GM19193 (cell line): Measurements from ENCODE around the gene NPAS3.

ENCODE experiments used
- POLR2A ChIP-seq: IDR thresholded peaks from 4 replicates; pipeline ENCODE4 v1.6.1; 2011; ENCODE audit not compliant: insufficient read depth, insufficient read length; ENCODE audit errors: extremely low read depth

NPAS3 gene

GRCh38 chr14:33570694-33571310 is 632.1 kb downstream of the NPAS3 start:
- TF ChIP-seq POLR2A, result no peak

- no peak for TF ChIP-seq POLR2A
Observed at GRCh38 chr14:33573301-33573880, 634.7 kb downstream of the NPAS3 start.

GRCh38 chr14:33576014-33576413 is 637.3 kb downstream of the NPAS3 start:
- no peak for TF ChIP-seq POLR2A

- no peak for TF ChIP-seq POLR2A
Observed at GRCh38 chr14:33578461-33579216, 640.0 kb downstream of the NPAS3 start.

- no peak for TF ChIP-seq POLR2A
Observed at GRCh38 chr14:33580231-33580749, 641.6 kb downstream of the NPAS3 start.

GRCh38 chr14:33580841-33581240 is 642.2 kb downstream of the NPAS3 start:
- TF ChIP-seq POLR2A, result no peak

- TF ChIP-seq POLR2A, result no peak
Observed at GRCh38 chr14:33584697-33585096, 646.0 kb downstream of the NPAS3 start.

- TF ChIP-seq POLR2A, result no peak
Observed at GRCh38 chr14:33586806-33587205, 648.1 kb downstream of the NPAS3 start.

GRCh38 chr14:33587791-33588190 is 649.1 kb downstream of the NPAS3 start:
- TF ChIP-seq POLR2A, result no peak

GRCh38 chr14:33588771-33589170 is 650.1 kb downstream of the NPAS3 start:
- no peak for TF ChIP-seq POLR2A

- TF ChIP-seq POLR2A, result no peak
Observed at GRCh38 chr14:33589334-33589733, 650.7 kb downstream of the NPAS3 start.

- TF ChIP-seq POLR2A, result no peak
Observed at GRCh38 chr14:33590891-33591630, 652.4 kb downstream of the NPAS3 start.

GRCh38 chr14:33592297-33592696 is 653.6 kb downstream of the NPAS3 start:
- no peak for TF ChIP-seq POLR2A

GRCh38 chr14:33596211-33597080 is 657.8 kb downstream of the NPAS3 start:
- no peak for TF ChIP-seq POLR2A

GRCh38 chr14:33598582-33598981 is 659.9 kb downstream of the NPAS3 start:
- no peak for TF ChIP-seq POLR2A

GRCh38 chr14:33602396-33602795 is 663.7 kb downstream of the NPAS3 start:
- no peak for TF ChIP-seq POLR2A
